ENCODE measurements around the gene MCU.
"Not testable (repeated sequence)": the region's sequence is repeated elsewhere in the genome, so short reads cannot be mapped to it uniquely, and the experiment has no call there.

MCU gene

GRCh38 chr10:72688208-72688651 is 3.7 kb upstream of the MCU start:
- no peak for DNase-seq

- DNase-seq, result no peak
These were observed 2.3 kb upstream of the MCU start for GRCh38 chr10:72689660-72690059.

- DNase-seq, result no peak
These were observed 1.7 kb upstream of the MCU start for GRCh38 chr10:72690071-72690755.

- no peak for DNase-seq
These were observed 477 bp upstream of the MCU start for GRCh38 chr10:72691470-72691862.

- DNase-seq, result no peak
These were observed 726 bp downstream of the MCU start for GRCh38 chr10:72692744-72692993.

- no peak for DNase-seq
These were observed 1.2 kb downstream of the MCU start for GRCh38 chr10:72692994-72693781.

GRCh38 chr10:72694476-72695369 is 2.8 kb downstream of the MCU start:
- no peak for DNase-seq

GRCh38 chr10:72695496-72695895 is 3.6 kb downstream of the MCU start:
- no peak for DNase-seq

GRCh38 chr10:72697716-72698115 is 5.8 kb downstream of the MCU start:
- DNase-seq, result no peak

GRCh38 chr10:72702465-72702864 is 10.5 kb downstream of the MCU start:
- not testable (repeated sequence) for DNase-seq

GRCh38 chr10:72702868-72703581 is 11.1 kb downstream of the MCU start:
- no peak for DNase-seq

GRCh38 chr10:72704117-72704516 is 12.2 kb downstream of the MCU start:
- DNase-seq, result no peak

GRCh38 chr10:72709041-72709440 is 17.1 kb downstream of the MCU start:
- no peak for DNase-seq

GRCh38 chr10:72712136-72712535 is 20.2 kb downstream of the MCU start:
- no peak for DNase-seq

- no peak for DNase-seq
These were observed 28.1 kb downstream of the MCU start for GRCh38 chr10:72719941-72720592.

- no peak for DNase-seq
These were observed 29.1 kb downstream of the MCU start for GRCh38 chr10:72720814-72721660.

- no peak for DNase-seq
These were observed 35.2 kb downstream of the MCU start for GRCh38 chr10:72727130-72727529.

GRCh38 chr10:72728462-72728861 is 36.5 kb downstream of the MCU start:
- DNase-seq, result no peak

- DNase-seq, result no peak
These were observed 37.6 kb downstream of the MCU start for GRCh38 chr10:72729528-72729927.

- no peak for DNase-seq
These were observed 38.5 kb downstream of the MCU start for GRCh38 chr10:72730479-72730878.

GRCh38 chr10:72731916-72732419 is 40.0 kb downstream of the MCU start:
- DNase-seq, result no peak
